Bone marrow (tissue), 2 donors: ENCODE data around the gene HMG20B.

Experiments
- DNase-seq, 2 donors: peaks; one replicate each; lab custom pipeline; 2025; lab: John Stamatoyannopoulos, UW

HMG20B gene

GRCh38 chr19:3537438-3538240 lies 35.1 kb upstream of the HMG20B start:
- DNase-seq = no peak

DNA sequence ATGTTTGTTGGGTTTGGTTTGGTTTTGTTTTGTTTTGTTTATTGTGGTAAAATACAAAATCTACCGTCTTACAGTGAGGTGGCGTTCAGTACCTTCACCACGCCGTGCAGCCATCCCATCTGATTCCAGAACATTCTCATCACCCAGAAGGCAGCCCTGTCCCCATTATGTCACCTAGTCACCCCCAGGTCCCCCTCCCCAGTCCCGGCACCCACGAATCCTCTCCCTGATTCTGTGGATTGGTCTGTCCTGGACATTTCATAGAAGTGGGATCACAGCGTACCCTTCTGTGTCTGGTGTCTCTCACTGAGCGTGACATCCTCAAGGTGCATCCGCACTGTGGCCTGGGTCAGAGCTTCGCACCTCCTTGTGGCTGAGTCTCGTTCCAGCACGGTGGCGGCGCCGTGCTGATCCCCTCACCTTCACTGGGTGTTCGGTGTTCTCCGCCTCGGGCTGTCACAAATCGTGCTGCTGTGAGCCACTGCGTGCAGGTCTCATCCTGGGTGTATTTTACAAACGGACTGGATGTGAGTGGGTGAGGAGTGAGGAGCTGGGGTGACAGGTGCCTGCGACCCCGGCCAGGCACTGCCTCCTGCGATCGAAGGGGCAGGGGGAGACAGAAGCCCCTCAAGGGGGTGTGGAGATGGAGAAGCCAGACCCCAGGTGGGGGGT lies 34.4 kb upstream of the HMG20B start:
- DNase-seq = no peak

DNA sequence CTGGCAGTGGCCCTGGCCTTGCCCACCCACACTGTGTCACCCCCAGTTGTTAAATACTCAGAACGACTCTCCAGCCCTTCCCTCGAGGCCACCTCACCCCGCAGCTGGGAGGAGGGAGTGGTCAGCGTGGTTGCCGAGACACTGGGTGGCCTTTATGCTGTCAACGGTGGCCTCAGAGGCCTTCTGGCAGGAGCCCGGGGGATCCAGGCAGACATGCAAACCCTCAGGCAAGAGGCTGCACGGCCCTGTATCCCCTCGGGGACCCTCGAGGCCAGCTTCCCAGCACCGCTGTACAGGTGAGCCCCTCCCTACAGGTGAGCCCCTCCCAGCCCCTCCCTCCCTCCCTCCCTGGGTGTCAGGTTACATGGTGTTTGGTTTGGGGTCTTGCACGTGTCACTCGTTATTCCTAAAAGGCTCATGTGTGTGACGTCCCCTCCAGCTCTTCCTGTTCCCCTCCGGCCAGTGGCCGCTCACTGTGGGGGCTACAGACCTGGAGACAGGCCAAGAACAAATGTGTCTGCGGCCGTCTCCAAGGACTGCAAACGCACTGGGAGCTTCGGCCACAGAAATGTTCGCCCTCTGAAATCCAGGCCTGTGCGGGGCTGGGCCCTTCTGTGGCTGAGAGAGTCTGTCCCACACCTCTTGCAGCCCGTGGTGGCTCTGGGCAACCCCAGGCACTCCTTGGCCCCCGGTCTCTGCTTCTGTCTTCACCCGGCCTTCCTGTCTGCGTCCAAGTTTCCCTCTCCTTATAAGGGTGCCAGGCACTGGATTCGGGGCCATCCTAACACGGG lies 33.6 kb upstream of the HMG20B start, which contains the start of gene TEKTIP1:
TEKTIP1 (plus strand) TSS at position 210 of the 791 bp plus-strand sequence; CDS start at position 214, 4 bp downstream.
- no peak for DNase-seq

DNA sequence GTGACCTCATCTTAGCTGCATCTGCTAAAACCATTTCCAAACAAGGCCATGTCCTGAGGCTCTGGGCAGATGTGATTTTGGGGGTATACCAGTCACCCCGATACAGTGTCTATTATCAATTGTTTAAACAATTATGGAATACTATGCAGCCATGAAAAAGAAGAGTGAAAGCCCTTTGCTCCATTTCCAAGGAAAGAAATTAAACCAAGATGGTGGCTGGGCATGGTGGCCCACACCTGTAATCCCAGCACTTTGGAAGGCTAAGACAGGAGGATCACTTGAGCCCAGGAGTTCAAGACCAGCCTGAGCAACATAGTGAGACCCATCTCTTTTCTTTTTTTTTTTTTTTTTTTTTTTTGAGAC lies 33.0 kb upstream of the HMG20B start:
- no peak for DNase-seq

- no peak for DNase-seq
These were observed 29.3 kb upstream of the HMG20B start for GRCh38 chr19:3543150-3544057.

DNA sequence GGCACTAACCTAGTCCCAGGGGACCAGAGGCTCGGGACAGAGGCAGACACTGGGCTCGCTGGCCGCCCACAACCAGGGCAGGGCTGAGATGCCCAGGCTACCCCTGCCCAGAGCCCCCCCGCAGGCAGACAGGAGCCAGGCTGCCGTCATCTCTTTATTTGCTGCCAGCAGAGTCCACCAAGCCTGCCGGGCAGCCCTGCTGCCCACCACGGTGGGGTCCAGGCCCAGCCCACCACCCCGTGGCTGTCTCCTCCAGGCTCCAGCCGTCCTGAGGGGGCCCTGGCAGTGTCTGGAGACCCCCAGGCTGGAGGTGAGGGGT lies 28.7 kb upstream of the HMG20B start:
- no peak for DNase-seq

- DNase-seq = peak; percentile 14 to 53
These were observed 27.7 kb upstream of the HMG20B start for GRCh38 chr19:3544742-3545668.

DNA sequence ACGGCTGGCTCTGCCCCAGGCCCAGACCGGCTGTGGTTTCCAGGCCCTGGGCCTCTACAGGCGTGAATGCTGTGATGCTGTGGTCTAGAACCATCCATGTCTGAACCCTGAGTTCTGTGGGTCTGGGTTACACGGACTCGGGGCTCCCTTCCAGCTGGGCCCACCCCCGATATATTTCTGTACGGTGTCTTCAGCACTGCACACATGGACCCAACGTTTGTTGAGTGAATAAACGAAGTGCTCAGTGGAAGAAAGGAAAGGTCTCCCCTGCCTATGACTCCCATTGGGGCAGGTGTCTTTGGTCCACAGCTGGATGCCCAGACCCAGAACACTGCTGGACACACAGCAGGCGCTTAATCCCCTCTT lies 27.1 kb upstream of the HMG20B start:
- no peak for DNase-seq

GRCh38 chr19:3546119-3546518 lies 26.6 kb upstream of the HMG20B start:
- DNase-seq = no peak

GRCh38 chr19:3547301-3547731 lies 25.4 kb upstream of the HMG20B start:
- DNase-seq = no peak

DNA sequence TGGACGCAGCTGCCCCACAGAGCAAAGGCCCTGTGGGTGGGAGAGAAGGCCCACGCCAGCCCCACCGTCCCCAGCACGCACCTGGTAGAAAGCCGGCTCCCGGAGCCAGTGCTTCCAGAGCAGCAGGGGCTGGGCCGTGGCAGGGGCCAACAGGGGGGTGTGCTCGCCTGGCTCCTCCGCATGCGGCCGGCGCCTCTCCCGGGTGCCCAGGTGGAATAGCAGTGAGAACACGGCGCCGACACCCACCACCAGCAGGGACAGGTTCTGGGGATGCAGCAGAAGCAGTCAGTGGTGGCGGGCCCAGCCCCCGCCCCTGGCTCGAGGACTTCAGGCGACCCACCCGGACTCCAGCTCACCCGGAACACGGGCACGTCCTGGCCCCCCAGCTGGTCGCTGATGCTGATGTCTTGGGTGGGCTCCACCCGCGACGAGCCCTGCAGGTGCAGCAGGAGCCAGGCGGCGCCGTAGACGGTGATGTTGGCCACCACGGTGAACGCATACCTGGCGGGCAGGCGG lies 24.9 kb upstream of the HMG20B start:
- no peak for DNase-seq

GRCh38 chr19:3548606-3549005 lies 24.1 kb upstream of the HMG20B start:
- no peak for DNase-seq

GRCh38 chr19:3549816-3550215 lies 22.9 kb upstream of the HMG20B start:
- DNase-seq = no peak

DNA sequence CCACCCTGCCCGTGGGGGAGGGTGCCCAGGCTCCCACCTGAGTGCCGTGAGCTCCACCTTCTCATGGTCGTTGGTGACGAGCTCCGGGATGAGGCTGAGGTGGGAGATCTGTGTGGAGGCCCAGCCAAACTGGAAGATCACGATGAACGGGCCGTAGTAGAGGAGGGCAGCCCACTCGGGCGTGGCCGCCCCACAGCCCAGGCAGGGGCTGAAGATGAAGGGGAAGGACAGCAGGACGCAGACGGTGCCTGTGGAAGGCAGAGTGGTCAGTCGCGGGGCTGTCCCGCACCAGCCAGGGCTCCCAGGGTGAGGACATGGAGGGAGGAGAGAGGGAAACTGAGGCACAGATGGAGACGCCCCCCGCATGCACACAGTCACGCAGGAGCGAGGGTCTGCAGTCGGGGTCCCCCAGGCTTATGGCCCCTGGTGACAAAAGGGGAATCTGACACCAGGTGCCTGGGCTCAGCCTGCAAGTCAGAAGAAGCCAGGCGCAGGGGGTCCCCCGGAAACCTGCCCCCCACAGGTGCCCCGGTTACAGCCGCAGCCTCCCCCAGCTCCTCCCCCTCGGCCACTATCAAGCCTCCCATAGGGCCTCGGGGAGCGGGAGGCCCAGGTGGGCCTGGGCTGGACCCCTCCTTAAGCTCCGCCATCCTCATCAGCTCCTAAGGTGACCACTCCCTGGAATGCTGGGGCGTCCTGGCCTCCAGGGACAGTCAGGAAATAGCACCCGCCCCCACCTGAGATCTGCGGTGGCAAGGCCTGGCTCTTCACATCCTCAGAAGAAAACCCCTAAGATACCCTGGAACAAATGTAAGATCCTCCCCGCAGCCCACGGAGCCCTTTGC lies 21.6 kb upstream of the HMG20B start:
- DNase-seq = no peak

- no peak for DNase-seq
These were observed 21.0 kb upstream of the HMG20B start for GRCh38 chr19:3551792-3552095.

DNA sequence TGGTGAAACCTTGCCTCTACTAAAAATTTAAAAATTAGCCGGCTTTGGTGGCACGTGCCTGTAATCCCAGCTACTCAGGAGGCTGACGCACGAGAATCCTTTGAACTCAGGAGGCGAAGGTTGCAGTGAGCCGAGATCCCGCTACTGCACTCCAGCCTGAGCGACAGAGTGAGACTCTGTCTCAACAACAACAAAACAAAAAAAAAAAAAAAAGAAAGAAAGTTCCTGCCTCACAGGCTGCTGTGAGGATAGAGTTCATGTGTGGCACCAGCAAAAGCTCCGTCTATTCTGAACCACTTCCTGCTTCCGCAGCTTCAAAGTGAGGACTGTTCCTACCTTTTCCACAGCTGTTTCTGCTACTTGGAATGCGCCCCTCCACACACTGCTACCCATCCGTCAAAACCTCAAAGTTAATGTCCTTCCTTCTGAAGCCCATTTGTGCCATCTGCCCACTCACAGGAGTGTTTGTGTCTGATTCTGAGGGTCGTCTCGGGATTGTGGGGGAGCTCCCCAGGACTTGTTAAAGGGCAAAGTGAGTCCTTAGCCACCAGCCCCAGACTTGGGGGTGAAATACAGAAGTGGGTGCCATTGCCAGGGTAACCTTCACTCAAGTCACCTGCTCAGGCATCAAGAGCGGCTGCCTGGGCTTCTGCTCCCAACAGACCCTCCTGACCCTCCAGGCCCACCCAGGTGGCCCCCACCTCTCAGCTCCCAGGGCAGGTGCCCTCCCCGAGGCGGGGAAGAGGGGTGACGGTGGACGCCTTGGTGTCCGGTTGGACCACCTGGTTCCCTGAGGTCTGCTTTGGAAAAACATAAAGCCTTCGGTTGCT lies 18.3 kb upstream of the HMG20B start:
- peak in 1 of 2 donors; percentile 47 for DNase-seq

DNA sequence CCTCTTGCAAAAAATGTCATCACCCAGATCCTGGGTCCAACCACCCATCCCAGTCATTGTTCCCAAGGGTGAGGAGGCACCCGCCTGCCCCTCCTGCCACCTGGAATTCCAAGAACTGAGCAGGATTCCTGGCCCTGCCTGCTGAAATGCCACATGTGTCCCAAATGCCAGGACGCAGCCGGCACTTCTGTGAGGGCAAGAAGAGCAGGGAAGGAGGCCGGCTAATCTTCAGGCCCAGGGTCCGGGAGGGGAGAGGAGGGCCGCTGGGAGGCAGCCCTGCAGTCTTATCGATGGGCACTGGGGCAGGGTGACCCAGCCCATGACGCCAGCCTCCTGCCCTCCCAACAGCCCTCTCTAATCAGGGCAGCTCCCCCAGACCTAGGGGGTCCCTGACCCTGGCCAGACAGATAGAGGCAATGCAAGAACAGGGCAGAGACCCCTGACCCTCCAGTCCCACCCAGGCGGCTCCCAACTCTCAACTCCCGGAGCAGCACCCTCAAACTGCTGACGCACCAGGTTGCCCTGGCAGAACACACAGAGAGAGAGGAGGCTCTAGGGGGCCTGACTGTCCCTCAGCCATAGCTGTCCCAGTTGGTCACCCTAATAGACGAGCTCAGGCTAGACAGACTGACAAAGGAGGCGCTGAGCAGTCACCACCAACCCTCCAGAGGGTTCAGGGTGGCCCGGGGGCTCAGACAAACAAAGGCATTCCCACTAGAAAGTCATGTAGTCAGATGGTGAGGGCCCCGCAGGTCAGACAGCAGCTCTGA lies 16.9 kb upstream of the HMG20B start:
- no peak for DNase-seq

- no peak for DNase-seq
These were observed 16.2 kb upstream of the HMG20B start for GRCh38 chr19:3556423-3556977.
